ENCODE measurements around the gene SLMAP. TPM values are rescaled to one million over a fixed set of nuclear protein-coding genes. Genes with fewer than 3 reads are reported as not detected.

Gene SLMAP
- total RNA-seq, 1 donor from 2014 or later = 108 TPM

DNA sequence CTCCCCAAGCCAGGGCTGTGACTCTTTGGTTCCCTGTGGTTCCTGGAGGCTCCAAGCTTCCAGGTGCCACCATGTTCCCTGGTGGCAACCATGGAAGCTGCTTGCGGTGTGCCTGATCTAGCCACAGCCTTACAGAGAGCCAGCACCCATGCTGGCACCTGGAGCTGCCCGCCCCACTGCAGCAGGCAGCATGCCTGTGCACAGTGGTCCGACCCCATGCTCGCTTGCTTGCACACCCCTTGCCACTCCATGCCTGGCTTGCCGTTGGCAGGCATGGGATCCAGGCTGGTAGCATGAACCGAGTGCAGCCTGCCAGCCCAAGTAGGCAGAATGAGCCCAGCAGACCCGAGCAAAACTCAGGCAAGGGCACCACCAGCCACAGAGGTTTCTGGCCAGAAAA lies 53.9 kb downstream of the SLMAP start:
- no peak overlapping the region for H3K27ac Mint-ChIP-seq
- no peak overlapping the region for H3K4me3 Mint-ChIP-seq
- H3K4me1 Mint-ChIP-seq = peaks cover 7% of the 10 kb centered on the region
- peaks cover 8% of the 10 kb centered on the region for H3K9me3 Mint-ChIP-seq
- TF ChIP-seq, protein P1, sequence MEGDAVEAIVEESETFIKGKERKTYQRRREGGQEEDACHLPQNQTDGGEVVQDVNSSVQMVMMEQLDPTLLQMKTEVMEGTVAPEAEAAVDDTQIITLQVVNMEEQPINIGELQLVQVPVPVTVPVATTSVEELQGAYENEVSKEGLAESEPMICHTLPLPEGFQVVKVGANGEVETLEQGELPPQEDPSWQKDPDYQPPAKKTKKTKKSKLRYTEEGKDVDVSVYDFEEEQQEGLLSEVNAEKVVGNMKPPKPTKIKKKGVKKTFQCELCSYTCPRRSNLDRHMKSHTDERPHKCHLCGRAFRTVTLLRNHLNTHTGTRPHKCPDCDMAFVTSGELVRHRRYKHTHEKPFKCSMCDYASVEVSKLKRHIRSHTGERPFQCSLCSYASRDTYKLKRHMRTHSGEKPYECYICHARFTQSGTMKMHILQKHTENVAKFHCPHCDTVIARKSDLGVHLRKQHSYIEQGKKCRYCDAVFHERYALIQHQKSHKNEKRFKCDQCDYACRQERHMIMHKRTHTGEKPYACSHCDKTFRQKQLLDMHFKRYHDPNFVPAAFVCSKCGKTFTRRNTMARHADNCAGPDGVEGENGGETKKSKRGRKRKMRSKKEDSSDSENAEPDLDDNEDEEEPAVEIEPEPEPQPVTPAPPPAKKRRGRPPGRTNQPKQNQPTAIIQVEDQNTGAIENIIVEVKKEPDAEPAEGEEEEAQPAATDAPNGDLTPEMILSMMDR (IDR thresholded peaks at IDR 0.05; ENCODE audit: unreplicated experiment) = no peak
- H3K27me3 Mint-ChIP-seq (ENCODE audit: low read depth) = no peaks in the 10 kb centered on the region
- DNase-seq (ENCODE audit: low spot score in 2 of 2, unreplicated experiment in 2 of 2) = no peak
- H3K36me3 Mint-ChIP-seq = peaks cover 8% of the 10 kb centered on the region

DNA sequence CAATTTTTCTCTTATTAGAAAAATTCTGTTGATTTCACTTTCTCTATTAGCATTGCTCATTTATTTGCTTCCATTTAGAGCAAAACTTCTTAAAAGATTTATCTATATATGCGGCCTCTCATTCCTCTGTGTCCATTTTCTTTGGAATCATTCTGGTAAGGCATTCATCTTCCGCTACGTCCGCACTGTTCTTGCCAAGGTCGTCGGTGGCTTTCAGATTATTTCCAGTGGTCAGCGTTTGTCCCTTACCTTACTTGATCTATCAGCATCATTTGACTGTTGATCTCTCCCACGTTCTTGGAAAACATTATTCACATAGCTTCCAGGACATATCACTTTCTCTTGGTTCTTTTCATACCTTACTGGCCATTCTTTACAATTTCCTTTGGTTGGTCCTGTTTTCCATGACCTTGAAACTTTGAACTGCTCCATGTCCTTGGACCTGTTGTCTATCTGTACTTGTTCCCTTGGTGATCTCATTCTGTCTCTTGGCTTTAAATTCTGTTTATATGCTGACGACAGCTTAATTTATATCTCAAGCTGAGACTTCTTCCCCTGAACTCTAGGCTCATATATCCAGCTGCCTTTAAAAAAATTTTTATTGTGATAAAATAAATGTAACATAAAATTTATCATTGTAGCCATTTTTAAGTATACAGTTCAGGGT lies 54.5 kb downstream of the SLMAP start:
- H3K27ac Mint-ChIP-seq = no peak overlapping the region
- H3K4me1 Mint-ChIP-seq = peaks cover 7% of the 10 kb centered on the region
- peaks cover 8% of the 10 kb centered on the region for H3K36me3 Mint-ChIP-seq
- no peaks in the 10 kb centered on the region for H3K27me3 Mint-ChIP-seq (ENCODE audit: low read depth)
- no peak overlapping the region for H3K4me3 Mint-ChIP-seq
- TF ChIP-seq, protein P1 (IDR thresholded peaks at IDR 0.05; ENCODE audit: unreplicated experiment) = no peak
- no peak for DNase-seq (ENCODE audit: low spot score in 2 of 2, unreplicated experiment in 2 of 2)
- H3K9me3 Mint-ChIP-seq = peaks cover 8% of the 10 kb centered on the region

DNA sequence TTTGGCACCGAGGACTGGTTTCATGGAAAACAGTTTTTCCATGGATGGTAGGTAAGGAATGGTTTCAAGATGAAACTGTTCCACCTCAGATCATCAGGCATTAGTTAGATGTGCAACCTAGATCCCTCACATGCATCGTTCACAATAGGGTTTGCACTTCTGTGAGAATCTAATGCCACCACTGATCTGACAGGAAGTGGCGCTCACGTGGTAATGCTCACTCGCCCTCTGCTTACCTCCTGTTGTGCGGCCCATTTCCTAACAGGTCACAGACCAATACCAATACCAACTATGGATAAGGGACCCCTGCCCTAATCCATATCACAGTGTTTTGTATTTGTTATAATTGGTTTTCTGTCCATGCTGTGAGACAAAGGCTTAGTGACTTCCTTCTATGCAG lies 58.9 kb downstream of the SLMAP start:
- TF ChIP-seq, protein P1 (IDR thresholded peaks at IDR 0.05; ENCODE audit: unreplicated experiment) = no peak
- Mint-ChIP-seq H3K4me1 (peaks cover 30% of the 10 kb centered on the region), H3K27me3 (ENCODE audit: low read depth) (no peaks in the 10 kb centered on the region), H3K4me3 (no peak overlapping the region), H3K36me3 (peaks cover 8% of the 10 kb centered on the region), H3K9me3 (peaks cover 8% of the 10 kb centered on the region), H3K27ac (no peak overlapping the region)
- DNase-seq (ENCODE audit: low spot score in 2 of 2, unreplicated experiment in 2 of 2) = no peak

DNA sequence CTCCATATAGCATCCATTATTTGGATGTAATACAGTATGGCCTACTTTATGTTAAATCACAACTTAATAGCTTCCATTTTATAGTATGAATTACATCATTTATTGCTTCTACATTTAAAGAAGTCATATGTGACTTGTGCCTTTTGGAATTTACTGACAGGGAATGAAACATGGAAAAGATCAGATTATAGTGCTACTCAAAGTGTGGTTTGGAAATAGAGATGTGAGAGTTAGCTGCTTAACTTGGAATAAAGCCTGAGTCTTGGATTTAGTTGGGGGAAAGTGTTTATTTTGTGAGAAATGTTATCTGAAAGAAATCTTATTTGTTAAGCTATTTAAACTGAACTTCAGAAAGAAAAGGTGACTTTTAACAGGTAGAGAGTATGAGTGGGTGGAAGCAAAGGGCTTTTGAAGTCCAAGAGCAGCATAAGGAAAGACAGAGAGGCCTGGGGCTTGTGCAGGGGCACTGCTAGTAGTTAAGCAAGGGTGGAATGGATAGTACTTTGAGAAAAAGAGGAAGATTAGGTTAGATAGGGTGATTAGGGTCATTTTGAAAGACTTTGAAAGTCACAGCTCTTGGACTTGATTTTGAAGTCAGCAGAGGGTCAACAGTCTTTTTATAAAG lies 60.5 kb downstream of the SLMAP start:
- H3K27me3 Mint-ChIP-seq (ENCODE audit: low read depth) = no peaks in the 10 kb centered on the region
- TF ChIP-seq, protein P1 (IDR thresholded peaks at IDR 0.05; ENCODE audit: unreplicated experiment) = no peak
- H3K4me1 Mint-ChIP-seq = peaks cover 35% of the 10 kb centered on the region
- peak overlapping the region; percentile 9 for H3K27ac Mint-ChIP-seq
- H3K4me3 Mint-ChIP-seq = no peak overlapping the region
- H3K36me3 Mint-ChIP-seq = peaks cover 8% of the 10 kb centered on the region
- no peak for DNase-seq (ENCODE audit: low spot score in 2 of 2, unreplicated experiment in 2 of 2)
- peaks cover 8% of the 10 kb centered on the region for H3K9me3 Mint-ChIP-seq

DNA sequence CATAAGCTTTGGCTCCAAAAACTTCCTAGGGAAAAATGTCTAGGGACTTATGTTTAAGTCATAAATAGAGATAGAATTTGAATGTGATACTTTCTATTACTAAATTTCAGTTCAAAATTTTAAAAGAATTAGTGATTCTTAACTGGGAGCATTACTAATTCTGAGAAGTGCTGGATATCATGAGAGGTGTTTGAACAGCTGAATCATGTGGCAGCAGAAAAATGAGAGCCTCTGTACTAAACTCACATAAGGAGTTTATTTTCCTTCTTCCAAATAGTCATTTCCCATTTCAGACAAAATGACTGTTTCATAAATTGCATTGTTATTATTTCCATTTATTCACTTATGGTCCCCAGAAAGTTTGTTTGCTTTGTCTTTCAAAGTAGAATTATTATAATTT lies 62.7 kb downstream of the SLMAP start:
- no peaks in the 10 kb centered on the region for H3K9me3 Mint-ChIP-seq
- no peaks in the 10 kb centered on the region for H3K36me3 Mint-ChIP-seq
- no peak for DNase-seq (ENCODE audit: low spot score in 2 of 2, unreplicated experiment in 2 of 2)
- no peak overlapping the region for H3K4me3 Mint-ChIP-seq
- TF ChIP-seq, protein P1 (IDR thresholded peaks at IDR 0.05; ENCODE audit: unreplicated experiment) = no peak
- H3K27ac Mint-ChIP-seq = no peak overlapping the region
- H3K4me1 Mint-ChIP-seq = peaks cover 48% of the 10 kb centered on the region
- no peaks in the 10 kb centered on the region for H3K27me3 Mint-ChIP-seq (ENCODE audit: low read depth)

All from mesothelial cell of epicardium (in vitro differentiated cells).